DOHH2 (cell line): ENCODE data around the gene MGAT3.

Experiments used
- H3F3A ChIP-seq: fragments of 200-600 bp; sonication (generic), shearing (Covaris generic); 2 replicates; pipeline ENCODE4 v1.6.0; 2016; ENCODE audit warnings: antibody characterized with exemption, mild to moderate bottlenecking; ENCODE audit not compliant: control insufficient read depth, insufficient read depth
- H3K27ac ChIP-seq: fragments of 200-600 bp; sonication (generic); 2 replicates; pipeline ENCODE4 v1.5.1; 2014; ENCODE audit warnings: low read depth, mild to moderate bottlenecking, low read length, moderate library complexity
- H3K27me3 ChIP-seq: fragments of 200-600 bp; sonication (generic); 2 replicates; pipeline ENCODE4 v1.6.1; 2014; ENCODE audit warnings: mild to moderate bottlenecking, low read length, mixed read lengths; ENCODE audit not compliant: control insufficient read depth
- H3K36me3 ChIP-seq: fragments of 200-600 bp; sonication (generic); 2 replicates; pipeline ENCODE4 v1.6.1; 2014; ENCODE audit warnings: mild to moderate bottlenecking, low read length, moderate library complexity, mixed read lengths; ENCODE audit not compliant: control insufficient read depth
- H3K4me1 ChIP-seq: fragments of 200-600 bp; sonication (generic); 2 replicates; pipeline ENCODE4 v1.6.1; 2014; ENCODE audit warnings: mild to moderate bottlenecking, low read length, mixed read lengths; ENCODE audit not compliant: control insufficient read depth
- H3K4me2 ChIP-seq: fragments of 200-600 bp; sonication (generic); 2 replicates; pipeline ENCODE4 v1.6.0; 2014; ENCODE audit warnings: mild to moderate bottlenecking, low read length, moderate library complexity
- H3K4me3 ChIP-seq: fragments of 200-600 bp; sonication (generic); 2 replicates; pipeline ENCODE4 v1.5.1; 2014; ENCODE audit warnings: mild to moderate bottlenecking, low read length, mixed read lengths
- H3K79me2 ChIP-seq: fragments of 200-600 bp; sonication (generic); 2 replicates; pipeline ENCODE4 v1.6.1; 2014; ENCODE audit warnings: mild to moderate bottlenecking, low read length, mixed read lengths; ENCODE audit not compliant: control insufficient read depth
- H3K9me2 ChIP-seq: fragments of 200-600 bp; sonication (generic); replicated peaks from 2 replicates; pipeline ENCODE4 v1.6.1; 2014; ENCODE audit warnings: mild to moderate bottlenecking, low read length, mixed read lengths; ENCODE audit not compliant: control insufficient read depth
- H3K9me3 ChIP-seq: fragments of 200-600 bp; sonication (generic); 2 replicates; pipeline ENCODE4 v1.6.1; 2014; ENCODE audit warnings: antibody characterized with exemption, low read length, mixed read lengths; ENCODE audit not compliant: control insufficient read depth, insufficient read depth
- H4K20me1 ChIP-seq: fragments of 200-600 bp; sonication (generic); 2 replicates; pipeline ENCODE4 v1.6.0; 2014; ENCODE audit warnings: low read depth, mild to moderate bottlenecking, antibody characterized with exemption, low read length, moderate library complexity; ENCODE audit not compliant: control insufficient read depth, insufficient read depth
- EZH2phosphoT487 ChIP-seq: fragments of 200-600 bp; sonication (generic); IDR thresholded peaks from 2 replicates; pipeline ENCODE4 v1.6.1; 2017; ENCODE audit warnings: borderline replicate concordance, mild to moderate bottlenecking, antibody characterized with exemption, low read length, moderate library complexity, mixed read lengths
- TF ChIP-seq, protein P1 (sequence below): fragments of 200-600 bp; sonication (generic); IDR thresholded peaks from one replicate; pipeline ENCODE4 v1.5.1; 2014; ENCODE audit warnings: antibody characterized with exemption, mild to moderate bottlenecking, low read depth, low read length; ENCODE audit not compliant: poor library complexity, severe bottlenecking

The MGAT3 gene

DNA sequence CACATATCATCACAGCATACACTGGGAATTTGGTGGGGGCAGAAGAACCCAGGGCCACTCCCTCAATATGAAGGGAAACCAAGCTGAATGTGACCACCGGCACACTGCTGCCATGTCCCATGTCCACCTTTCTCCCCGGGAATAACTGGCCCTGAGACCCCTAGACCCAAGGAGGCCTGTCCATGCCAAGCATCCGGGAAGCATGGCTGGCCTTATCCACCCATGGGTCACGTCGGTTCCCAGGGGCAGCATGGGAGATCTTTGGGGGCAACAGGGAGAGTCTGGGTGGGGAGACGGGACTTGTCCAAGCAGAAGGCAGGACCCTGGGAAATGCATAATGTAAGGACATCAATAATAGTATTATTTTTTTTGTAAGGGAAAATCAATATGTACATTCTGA, 34.9 kb downstream of the MGAT3 start:
- Histone ChIP-seq H3F3A (peaks cover 12% of the 10 kb centered on the region; the same call in 1 of the 2 replicates), H4K20me1 (no peaks in the 10 kb centered on the region; the same call in 1 of the 2 replicates), H3K36me3 (peaks cover 29% of the 10 kb centered on the region), H3K27me3 (no peaks in the 10 kb centered on the region), H3K9me2 (no peaks in the 10 kb centered on the region), H3K4me1 (peaks cover 43% of the 10 kb centered on the region), H3K79me2 (peaks cover 9% of the 10 kb centered on the region), H3K4me2 (no peak overlapping the region), H3K27ac (no peak overlapping the region), H3K4me3 (no peak overlapping the region), H3K9me3 (no peaks in the 10 kb centered on the region)
- TF ChIP-seq, protein P1, sequence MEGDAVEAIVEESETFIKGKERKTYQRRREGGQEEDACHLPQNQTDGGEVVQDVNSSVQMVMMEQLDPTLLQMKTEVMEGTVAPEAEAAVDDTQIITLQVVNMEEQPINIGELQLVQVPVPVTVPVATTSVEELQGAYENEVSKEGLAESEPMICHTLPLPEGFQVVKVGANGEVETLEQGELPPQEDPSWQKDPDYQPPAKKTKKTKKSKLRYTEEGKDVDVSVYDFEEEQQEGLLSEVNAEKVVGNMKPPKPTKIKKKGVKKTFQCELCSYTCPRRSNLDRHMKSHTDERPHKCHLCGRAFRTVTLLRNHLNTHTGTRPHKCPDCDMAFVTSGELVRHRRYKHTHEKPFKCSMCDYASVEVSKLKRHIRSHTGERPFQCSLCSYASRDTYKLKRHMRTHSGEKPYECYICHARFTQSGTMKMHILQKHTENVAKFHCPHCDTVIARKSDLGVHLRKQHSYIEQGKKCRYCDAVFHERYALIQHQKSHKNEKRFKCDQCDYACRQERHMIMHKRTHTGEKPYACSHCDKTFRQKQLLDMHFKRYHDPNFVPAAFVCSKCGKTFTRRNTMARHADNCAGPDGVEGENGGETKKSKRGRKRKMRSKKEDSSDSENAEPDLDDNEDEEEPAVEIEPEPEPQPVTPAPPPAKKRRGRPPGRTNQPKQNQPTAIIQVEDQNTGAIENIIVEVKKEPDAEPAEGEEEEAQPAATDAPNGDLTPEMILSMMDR: no peak
- no peak for TF ChIP-seq EZH2phosphoT487

DNA sequence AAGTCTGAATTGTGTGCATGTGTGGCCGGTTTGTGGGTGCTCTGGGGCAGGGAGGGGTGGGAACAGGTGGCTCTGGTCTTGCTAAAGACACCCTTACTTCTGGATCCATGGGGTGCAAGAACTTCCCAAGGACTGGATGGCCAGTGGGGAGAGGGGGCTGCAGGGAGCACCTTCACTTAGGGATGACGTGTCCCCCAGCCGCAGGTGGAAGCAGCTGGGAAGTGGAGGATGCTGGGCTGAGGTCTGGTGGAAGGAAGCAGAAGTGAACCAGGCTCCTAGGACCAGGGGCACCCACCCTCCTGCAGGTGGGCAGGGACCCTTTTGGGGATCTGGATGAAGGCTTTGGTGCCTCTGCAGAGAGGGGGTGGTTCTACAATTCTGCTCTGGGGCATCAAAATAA, 35.4 kb downstream of the MGAT3 start:
- Histone ChIP-seq H3F3A (peaks cover 12% of the 10 kb centered on the region; the same call in 1 of the 2 replicates), H3K36me3 (peaks cover 29% of the 10 kb centered on the region), H3K9me3 (no peaks in the 10 kb centered on the region), H3K27ac (no peak overlapping the region), H3K4me3 (no peak overlapping the region), H3K4me2 (no peak overlapping the region), H4K20me1 (no peaks in the 10 kb centered on the region; the same call in 1 of the 2 replicates), H3K9me2 (no peaks in the 10 kb centered on the region), H3K4me1 (peaks cover 44% of the 10 kb centered on the region), H3K27me3 (no peaks in the 10 kb centered on the region), H3K79me2 (peaks cover 9% of the 10 kb centered on the region)
- TF ChIP-seq EZH2phosphoT487: no peak
- TF ChIP-seq, protein P1: no peak

DNA sequence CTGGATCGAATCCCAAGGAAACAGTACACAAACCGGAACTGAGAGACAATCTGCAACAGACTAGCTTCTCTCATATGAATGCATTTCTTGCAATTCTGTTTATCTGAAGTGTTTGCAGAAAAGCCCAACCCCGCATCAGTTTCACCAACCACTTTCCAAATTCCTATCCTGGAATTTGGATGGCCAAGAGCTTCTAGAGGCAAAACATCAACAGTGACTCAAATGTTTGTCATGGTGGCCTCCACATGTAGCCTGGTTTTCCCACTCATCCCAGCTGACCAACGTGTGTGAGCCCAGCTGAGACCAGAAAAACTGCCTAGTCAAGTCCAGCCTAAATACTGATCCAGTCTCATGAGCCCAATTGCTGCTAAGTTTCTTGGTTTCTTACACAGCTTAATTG, 36.9 kb downstream of the MGAT3 start:
- Histone ChIP-seq H3K27ac (no peak overlapping the region), H3K9me2 (no peaks in the 10 kb centered on the region), H3K27me3 (no peaks in the 10 kb centered on the region), H3K36me3 (peaks cover 18% of the 10 kb centered on the region), H3K4me1 (peaks cover 44% of the 10 kb centered on the region), H3K79me2 (peaks cover 9% of the 10 kb centered on the region), H3F3A (peaks cover 12% of the 10 kb centered on the region; the same call in 1 of the 2 replicates), H4K20me1 (no peaks in the 10 kb centered on the region; the same call in 1 of the 2 replicates), H3K9me3 (no peaks in the 10 kb centered on the region), H3K4me3 (no peak overlapping the region), H3K4me2 (no peak overlapping the region)
- TF ChIP-seq, protein P1: no peak
- no peak for TF ChIP-seq EZH2phosphoT487
